ENCODE data around the gene RIPOR2.

DNA sequence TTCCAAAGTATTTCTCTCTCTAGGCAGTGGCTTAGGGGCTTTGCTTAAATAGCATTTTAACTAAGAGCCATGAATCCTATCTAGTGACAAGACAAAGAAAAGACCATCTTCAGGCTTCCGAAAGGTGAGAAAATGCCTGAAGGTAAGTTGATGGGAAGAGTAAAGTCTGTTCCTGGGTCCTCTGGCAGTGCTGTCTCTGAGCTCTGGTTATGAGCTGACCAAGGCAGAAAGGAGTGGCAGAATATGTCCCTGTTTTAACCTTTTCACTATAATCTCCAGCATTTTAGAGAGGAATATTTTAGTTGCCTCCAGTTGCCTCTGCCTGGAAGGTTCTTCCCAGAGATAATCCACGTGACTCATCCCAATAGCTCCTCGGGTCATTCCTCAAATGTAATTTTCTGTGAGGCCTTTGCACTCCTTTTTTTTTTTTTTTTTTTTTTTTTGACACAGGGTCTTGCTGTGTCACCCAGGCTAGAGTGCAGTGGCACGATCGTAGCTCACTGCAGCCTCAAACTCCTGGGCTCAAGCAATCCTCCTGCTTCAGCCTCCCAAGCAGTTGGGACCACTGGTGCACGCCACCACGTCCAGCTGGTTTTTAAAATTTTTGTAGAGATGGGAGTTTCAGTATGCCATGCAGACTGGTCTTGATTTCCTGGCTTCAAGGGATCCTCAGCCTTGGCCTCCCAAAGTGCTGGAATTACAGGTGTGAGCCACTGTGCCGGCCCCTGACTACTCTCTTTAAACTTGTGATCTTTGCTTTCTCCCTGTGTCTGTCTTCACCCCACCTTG is 133.3 kb downstream of the RIPOR2 start:
- TF ChIP-seq, protein P1, sequence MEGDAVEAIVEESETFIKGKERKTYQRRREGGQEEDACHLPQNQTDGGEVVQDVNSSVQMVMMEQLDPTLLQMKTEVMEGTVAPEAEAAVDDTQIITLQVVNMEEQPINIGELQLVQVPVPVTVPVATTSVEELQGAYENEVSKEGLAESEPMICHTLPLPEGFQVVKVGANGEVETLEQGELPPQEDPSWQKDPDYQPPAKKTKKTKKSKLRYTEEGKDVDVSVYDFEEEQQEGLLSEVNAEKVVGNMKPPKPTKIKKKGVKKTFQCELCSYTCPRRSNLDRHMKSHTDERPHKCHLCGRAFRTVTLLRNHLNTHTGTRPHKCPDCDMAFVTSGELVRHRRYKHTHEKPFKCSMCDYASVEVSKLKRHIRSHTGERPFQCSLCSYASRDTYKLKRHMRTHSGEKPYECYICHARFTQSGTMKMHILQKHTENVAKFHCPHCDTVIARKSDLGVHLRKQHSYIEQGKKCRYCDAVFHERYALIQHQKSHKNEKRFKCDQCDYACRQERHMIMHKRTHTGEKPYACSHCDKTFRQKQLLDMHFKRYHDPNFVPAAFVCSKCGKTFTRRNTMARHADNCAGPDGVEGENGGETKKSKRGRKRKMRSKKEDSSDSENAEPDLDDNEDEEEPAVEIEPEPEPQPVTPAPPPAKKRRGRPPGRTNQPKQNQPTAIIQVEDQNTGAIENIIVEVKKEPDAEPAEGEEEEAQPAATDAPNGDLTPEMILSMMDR (conservative IDR thresholded peaks at IDR 0.05; ENCODE audit: low read length) = no peak
- no peak for TF ChIP-seq EZH2phosphoT487 (IDR thresholded peaks at IDR 0.05; ENCODE audit: borderline replicate concordance, low read depth, low read length)

Measured in OCI-LY7 (cell line).